ENCODE results near the gene CCDC3. TPM values are rescaled to one million over a fixed set of nuclear protein-coding genes. Genes with fewer than 3 reads are reported as not detected.

CCDC3 gene
- total RNA-seq, 2 donors from 2014 or later: 10.0 to 14.9 TPM

DNA sequence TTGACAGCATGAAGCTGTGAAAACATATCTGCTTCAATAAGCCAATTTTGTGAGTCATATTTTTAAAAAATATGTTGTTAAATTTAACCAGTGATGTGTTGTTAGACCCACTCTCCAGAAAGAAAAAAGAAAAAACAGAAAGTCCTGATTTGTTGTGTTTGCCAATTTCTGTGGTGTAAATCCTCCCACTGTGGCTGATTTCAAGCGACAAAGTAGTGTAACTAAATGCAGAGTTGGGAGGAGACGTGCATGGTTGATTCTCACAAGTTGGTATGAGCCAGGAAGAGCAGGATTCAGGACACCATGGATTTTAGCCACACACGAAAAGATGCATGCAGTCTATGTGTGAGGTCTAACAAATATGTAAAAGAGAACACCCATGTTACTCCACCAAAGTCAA lies 139.1 kb downstream of the CCDC3 start:
- no peaks in the 10 kb centered on the region for H3K9me3 ChIP-seq
- TF ChIP-seq CTCF (IDR thresholded peaks at IDR 0.05): no peak
- H3K4me1 ChIP-seq: no peaks in the 10 kb centered on the region
- peak; percentile 4 for DNase-seq (ENCODE audit: low spot score)
- no peak overlapping the region for H3K4me3 ChIP-seq
- no peak overlapping the region for H3K27ac ChIP-seq
- no peaks in the 10 kb centered on the region for H3K27me3 ChIP-seq
- H3K36me3 ChIP-seq: no peaks in the 10 kb centered on the region

GRCh38 chr10:12854988-12855387 lies 146.5 kb downstream of the CCDC3 start:
- Histone ChIP-seq H3K36me3 (no peaks in the 10 kb centered on the region), H3K9me3 (no peaks in the 10 kb centered on the region), H3K27ac (no peak overlapping the region), H3K27me3 (no peaks in the 10 kb centered on the region), H3K4me1 (no peaks in the 10 kb centered on the region), H3K4me3 (no peak overlapping the region)
- DNase-seq (ENCODE audit: low spot score): no peak
- no peak for TF ChIP-seq CTCF (IDR thresholded peaks at IDR 0.05)

DNA sequence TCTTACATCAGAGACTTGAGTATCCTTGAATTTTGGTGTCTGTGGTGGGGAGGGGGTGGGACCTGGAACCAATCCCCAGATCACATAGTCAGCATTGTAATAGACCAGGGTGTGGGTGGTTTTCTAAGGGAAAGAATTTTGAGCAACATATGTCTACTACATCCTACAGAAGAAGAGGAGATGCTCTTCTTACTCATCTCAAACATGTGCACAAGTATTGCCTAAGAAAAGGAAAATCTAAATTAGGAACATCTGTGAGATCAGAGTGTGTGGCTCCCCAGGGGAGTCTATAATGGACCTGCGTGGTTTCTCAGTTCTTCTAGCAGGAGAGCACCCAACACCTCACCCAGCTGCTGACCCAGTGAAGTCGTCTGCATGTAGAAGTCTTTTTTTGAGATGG lies 148.8 kb downstream of the CCDC3 start:
- Histone ChIP-seq H3K4me3 (no peak overlapping the region), H3K36me3 (no peaks in the 10 kb centered on the region), H3K27me3 (no peaks in the 10 kb centered on the region), H3K4me1 (peaks cover 0 to 12% of the 10 kb centered on the region in 2 donors), H3K9me3 (no peaks in the 10 kb centered on the region), H3K27ac (no peak overlapping the region)
- no peak for TF ChIP-seq CTCF (IDR thresholded peaks at IDR 0.05)
- DNase-seq (ENCODE audit: low spot score): peak; percentile 43

DNA sequence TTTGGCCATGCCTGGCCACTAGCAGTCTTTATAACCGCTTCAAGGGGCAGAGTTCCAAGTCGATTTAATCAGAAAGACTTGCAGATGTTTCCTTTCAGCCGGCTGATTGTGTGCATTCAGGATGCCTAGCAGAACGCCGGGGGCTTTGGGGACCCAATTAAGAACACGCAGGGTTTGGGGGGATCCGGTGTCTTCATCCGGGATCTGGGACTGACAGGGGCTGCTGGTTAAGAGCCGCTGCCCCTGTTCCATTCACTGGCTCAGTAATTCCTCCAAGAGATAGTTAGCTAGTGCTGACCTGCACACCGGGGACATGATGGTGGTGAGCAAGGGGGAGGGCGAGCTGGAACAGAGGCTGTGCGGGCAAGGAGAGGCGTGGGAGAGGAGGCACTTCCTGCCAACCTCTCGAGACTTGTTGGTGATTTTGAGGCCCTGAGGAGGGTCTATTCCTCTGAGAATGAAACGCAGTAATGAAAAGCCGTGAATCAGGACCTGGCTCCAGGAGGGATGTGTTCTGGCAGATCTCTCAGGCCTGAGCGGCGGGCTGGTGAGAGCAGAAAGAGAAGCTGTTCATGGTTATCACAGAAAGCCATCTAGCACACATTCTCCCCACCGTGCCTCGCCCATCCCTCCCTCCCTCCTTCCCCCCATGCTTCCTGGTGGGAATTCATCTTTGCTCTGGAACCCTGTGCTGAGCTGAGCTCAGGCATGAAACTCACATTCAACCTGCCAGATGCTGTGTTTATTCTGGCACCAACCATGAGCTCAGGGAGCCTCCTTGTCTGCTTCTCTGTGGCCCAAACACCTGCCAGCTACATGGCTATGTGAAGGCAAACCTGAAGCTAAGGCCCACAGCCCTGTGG lies 152.0 kb downstream of the CCDC3 start:
- Histone ChIP-seq H3K4me1 (peaks cover 0 to 16% of the 10 kb centered on the region in 2 donors), H3K27me3 (no peaks in the 10 kb centered on the region), H3K9me3 (no peaks in the 10 kb centered on the region), H3K36me3 (no peaks in the 10 kb centered on the region), H3K27ac (no peak overlapping the region), H3K4me3 (no peak overlapping the region)
- peak; percentile 55 for DNase-seq (ENCODE audit: low spot score)
- TF ChIP-seq CTCF (IDR thresholded peaks at IDR 0.05): no peak

- H3K9me3 ChIP-seq: no peaks in the 10 kb centered on the region
- no peak overlapping the region for H3K27ac ChIP-seq
- H3K4me3 ChIP-seq: no peak overlapping the region
- DNase-seq (ENCODE audit: low spot score): peak; percentile 21
- no peaks in the 10 kb centered on the region for H3K27me3 ChIP-seq
- peaks cover 0 to 19% of the 10 kb centered on the region in 2 donors for H3K4me1 ChIP-seq
- no peaks in the 10 kb centered on the region for H3K36me3 ChIP-seq
- no peak for TF ChIP-seq CTCF (IDR thresholded peaks at IDR 0.05)
Measured at GRCh38 chr10:12848439-12849173, 152.9 kb downstream of the CCDC3 start.

Data from right atrium auricular region (tissue), 2 donors.